Measurements from ENCODE around the gene LDHD. TPM values are rescaled to one million over a fixed set of nuclear protein-coding genes. Genes with fewer than 3 reads are reported as not detected.
"Not testable (repeated sequence)": the region's sequence is repeated elsewhere in the genome, so short reads cannot be mapped to it uniquely, and the experiment has no call there.

Gene LDHD
- total and polyA plus RNA-seq, 4 donors = 4.5 to 9.3 (median 6.9) TPM

DNA sequence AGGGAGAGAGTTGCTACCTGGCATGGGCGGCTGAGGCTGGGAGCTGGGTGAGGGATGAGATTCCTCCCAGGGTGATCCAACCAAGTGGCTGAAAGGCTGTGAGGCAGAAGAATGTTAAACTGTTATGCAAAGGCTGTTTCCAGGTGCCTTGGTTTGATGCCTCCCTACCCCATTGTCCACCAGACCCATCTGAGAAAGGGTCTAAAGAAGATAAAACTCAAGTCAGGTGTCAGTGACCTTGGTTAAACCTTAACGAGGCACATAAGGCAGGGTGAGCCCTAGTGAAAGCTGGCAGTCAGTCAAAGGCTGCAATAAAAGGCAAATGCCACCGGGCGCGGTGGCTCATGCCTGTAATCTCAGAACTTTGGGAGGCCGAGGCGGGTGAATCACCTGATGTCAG, 23.8 kb downstream of the LDHD start:
- Histone ChIP-seq H3K4me1 (ENCODE audit: control insufficient read depth, insufficient read depth, low read length) (peaks cover 47% of the 10 kb centered on the region), H3K36me3 (ENCODE audit: control insufficient read depth, insufficient read depth, low read length) (peaks cover 29% of the 10 kb centered on the region), H3K9me3 (ENCODE audit: control insufficient read depth, insufficient read depth, low read length) (no peaks in the 10 kb centered on the region), H3K27me3 (ENCODE audit: control insufficient read depth, insufficient read depth, low read length) (no peaks in the 10 kb centered on the region), H3K27ac (ENCODE audit: low read depth, low read length) (no peak overlapping the region), H3K4me3 (ENCODE audit: low read depth, low read length) (no peak overlapping the region)
- no peak for DNase-seq (ENCODE audit: low read depth in 4 of 6, low spot score in 6 of 6)
- 75% methylated on average over 7 of the region's 7 CpGs for WGBS (ENCODE audit: insufficient coverage)

DNA sequence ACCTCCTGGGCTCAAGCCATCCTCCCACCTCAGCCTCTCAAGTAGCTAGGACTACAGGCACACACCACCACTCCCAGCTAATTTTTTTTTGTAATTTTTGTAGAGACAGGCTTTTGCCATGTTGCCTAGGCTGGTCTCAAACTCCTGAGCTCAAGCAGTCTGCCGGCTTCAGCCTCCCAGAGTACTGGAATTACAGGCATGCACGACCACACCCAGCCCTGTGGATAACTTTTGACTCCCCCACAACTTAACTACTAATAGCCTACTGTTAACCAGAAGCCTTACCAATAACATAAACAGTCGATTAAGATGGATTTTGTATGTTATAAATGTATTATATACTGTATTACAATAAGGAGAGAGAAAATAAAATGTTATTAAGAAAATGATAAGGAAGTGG, 25.0 kb downstream of the LDHD start:
- not testable (repeated sequence) for H3K4me3 ChIP-seq (ENCODE audit: low read depth, low read length); DNase-seq (ENCODE audit: low read depth in 4 of 6, low spot score in 6 of 6); H3K27me3 ChIP-seq (ENCODE audit: control insufficient read depth, insufficient read depth, low read length); H3K27ac ChIP-seq (ENCODE audit: low read depth, low read length); H3K9me3 ChIP-seq (ENCODE audit: control insufficient read depth, insufficient read depth, low read length)
- H3K4me1 ChIP-seq (ENCODE audit: control insufficient read depth, insufficient read depth, low read length) = peaks cover 45% of the 10 kb centered on the region
- H3K36me3 ChIP-seq (ENCODE audit: control insufficient read depth, insufficient read depth, low read length) = peaks cover 28% of the 10 kb centered on the region
- 40% methylated on average over 1 of the region's 3 CpGs for WGBS (ENCODE audit: insufficient coverage)

DNA sequence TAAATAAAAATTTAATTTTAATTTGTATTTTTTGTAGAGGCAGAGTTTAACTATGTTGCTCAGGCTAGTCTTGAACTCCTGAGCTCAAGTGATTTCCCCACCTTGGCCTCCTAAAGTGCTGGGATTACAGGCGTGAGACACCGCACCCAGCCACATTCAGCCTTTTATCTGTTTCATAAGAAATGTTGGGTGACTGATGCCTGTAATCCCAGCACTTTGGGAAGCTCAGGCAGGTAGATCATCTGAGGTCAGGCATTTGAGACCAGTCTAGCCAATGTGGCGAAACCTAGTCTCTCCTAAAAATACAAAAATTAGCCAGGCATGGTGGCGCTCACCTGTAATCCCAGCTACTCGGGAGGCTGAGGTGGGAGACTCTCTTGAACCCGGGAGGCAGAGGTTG, 25.7 kb downstream of the LDHD start:
- not testable (repeated sequence) for H3K27ac ChIP-seq (ENCODE audit: low read depth, low read length); H3K27me3 ChIP-seq (ENCODE audit: control insufficient read depth, insufficient read depth, low read length); H3K4me3 ChIP-seq (ENCODE audit: low read depth, low read length); DNase-seq (ENCODE audit: low read depth in 4 of 6, low spot score in 6 of 6); H3K9me3 ChIP-seq (ENCODE audit: control insufficient read depth, insufficient read depth, low read length)
- WGBS (ENCODE audit: insufficient coverage) = 94% methylated on average over 3 of the region's 6 CpGs
- Histone ChIP-seq H3K36me3 (ENCODE audit: control insufficient read depth, insufficient read depth, low read length) (peaks cover 24% of the 10 kb centered on the region), H3K4me1 (ENCODE audit: control insufficient read depth, insufficient read depth, low read length) (peaks cover 42% of the 10 kb centered on the region)

DNA sequence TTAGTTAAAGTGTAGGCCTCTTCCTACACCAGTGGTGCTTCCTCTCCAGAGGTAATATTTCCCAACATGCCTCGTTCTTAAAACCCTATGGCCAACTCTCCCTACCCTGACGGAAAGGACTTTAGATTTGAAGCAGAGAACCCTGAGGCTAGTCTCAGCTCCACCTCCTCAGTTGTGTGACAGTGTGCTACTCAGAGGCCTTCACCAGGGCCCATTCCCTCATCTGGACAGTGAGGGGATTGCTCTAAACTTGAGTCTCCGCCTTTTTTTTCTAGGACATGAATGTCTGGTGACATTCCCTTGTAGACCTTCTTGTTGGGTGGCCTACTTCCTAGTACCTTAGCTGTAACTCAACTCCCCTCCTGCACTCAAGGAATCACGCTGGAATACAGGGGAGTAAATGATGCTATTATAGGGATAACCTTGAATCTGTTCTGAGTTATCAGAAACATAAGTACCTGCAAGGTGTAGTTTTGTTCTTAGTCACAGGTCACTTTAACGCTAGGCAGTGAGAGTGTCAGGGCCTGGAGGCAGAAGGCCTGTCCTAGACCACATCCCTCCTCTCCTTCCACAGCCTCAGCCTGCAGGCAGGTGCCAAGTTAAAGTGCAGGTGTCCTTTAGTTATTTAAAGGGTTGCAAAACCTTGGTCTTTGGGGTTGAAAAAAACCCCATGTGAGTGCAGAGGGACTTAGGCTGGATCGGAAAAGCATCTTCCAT, 26.9 kb downstream of the LDHD start:
- Histone ChIP-seq H3K9me3 (ENCODE audit: control insufficient read depth, insufficient read depth, low read length) (no peaks in the 10 kb centered on the region), H3K36me3 (ENCODE audit: control insufficient read depth, insufficient read depth, low read length) (peaks cover 12% of the 10 kb centered on the region), H3K27me3 (ENCODE audit: control insufficient read depth, insufficient read depth, low read length) (no peaks in the 10 kb centered on the region), H3K4me3 (ENCODE audit: low read depth, low read length) (no peak overlapping the region), H3K4me1 (ENCODE audit: control insufficient read depth, insufficient read depth, low read length) (peaks cover 29% of the 10 kb centered on the region), H3K27ac (ENCODE audit: low read depth, low read length) (no peak overlapping the region)
- DNase-seq (ENCODE audit: low read depth in 4 of 6, low spot score in 6 of 6) = no peak
- WGBS (ENCODE audit: insufficient coverage) = no CpG with 5 or more reads among the region's 6 CpGs

GRCh38 chr16:75088934-75089333, 27.6 kb downstream of the LDHD start:
- H3K27ac ChIP-seq (ENCODE audit: low read depth, low read length) = no peak overlapping the region
- H3K27me3 ChIP-seq (ENCODE audit: control insufficient read depth, insufficient read depth, low read length) = no peaks in the 10 kb centered on the region
- DNase-seq (ENCODE audit: low read depth in 4 of 6, low spot score in 6 of 6) = no peak
- WGBS (ENCODE audit: insufficient coverage) = 83% methylated on average over 6 of the region's 8 CpGs
- peaks cover 6% of the 10 kb centered on the region for H3K36me3 ChIP-seq (ENCODE audit: control insufficient read depth, insufficient read depth, low read length)
- peaks cover 22% of the 10 kb centered on the region for H3K4me1 ChIP-seq (ENCODE audit: control insufficient read depth, insufficient read depth, low read length)
- no peak overlapping the region for H3K4me3 ChIP-seq (ENCODE audit: low read depth, low read length)
- no peaks in the 10 kb centered on the region for H3K9me3 ChIP-seq (ENCODE audit: control insufficient read depth, insufficient read depth, low read length)

GRCh38 chr16:75088216-75088615, 28.4 kb downstream of the LDHD start:
- no peaks in the 10 kb centered on the region for H3K36me3 ChIP-seq (ENCODE audit: control insufficient read depth, insufficient read depth, low read length)
- H3K4me1 ChIP-seq (ENCODE audit: control insufficient read depth, insufficient read depth, low read length) = peaks cover 17% of the 10 kb centered on the region
- no peaks in the 10 kb centered on the region for H3K27me3 ChIP-seq (ENCODE audit: control insufficient read depth, insufficient read depth, low read length)
- WGBS (ENCODE audit: insufficient coverage) = 44% methylated on average over 1 of the region's 3 CpGs
- no peaks in the 10 kb centered on the region for H3K9me3 ChIP-seq (ENCODE audit: control insufficient read depth, insufficient read depth, low read length)
- H3K27ac ChIP-seq (ENCODE audit: low read depth, low read length) = peak overlapping the region; percentile 33
- no peak for DNase-seq (ENCODE audit: low read depth in 4 of 6, low spot score in 6 of 6)
- H3K4me3 ChIP-seq (ENCODE audit: low read depth, low read length) = no peak overlapping the region

DNA sequence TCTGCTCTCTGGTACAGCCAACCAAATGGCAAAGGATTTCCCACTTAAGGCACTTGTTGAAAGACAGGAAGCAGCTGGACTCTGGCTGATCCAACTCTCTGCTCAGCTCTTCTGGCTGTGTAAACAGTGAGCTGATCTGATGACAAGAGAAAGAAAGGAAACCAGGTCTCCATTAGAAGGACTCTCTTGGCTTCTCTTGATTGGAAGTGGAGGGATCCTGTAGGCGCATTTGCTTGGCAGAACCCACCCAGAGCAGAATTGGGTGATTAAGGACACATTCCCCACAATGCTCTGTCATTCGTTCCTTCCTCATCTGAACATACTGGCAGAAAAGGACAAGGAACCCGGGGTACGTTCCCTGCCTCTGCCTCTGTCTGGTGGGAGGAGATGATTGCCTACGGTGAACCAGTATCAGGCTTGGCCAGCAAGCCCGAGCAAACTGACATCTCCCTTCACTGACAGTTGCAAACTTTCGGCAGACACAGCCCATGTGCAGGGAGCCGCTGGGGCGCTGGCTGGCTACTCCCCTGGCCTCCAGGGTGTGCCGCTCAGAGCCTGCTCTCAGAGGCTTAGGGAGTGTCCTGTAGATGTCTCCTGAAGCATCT, 29.1 kb downstream of the LDHD start:
- Histone ChIP-seq H3K4me1 (ENCODE audit: control insufficient read depth, insufficient read depth, low read length) (peaks cover 17% of the 10 kb centered on the region), H3K4me3 (ENCODE audit: low read depth, low read length) (no peak overlapping the region), H3K36me3 (ENCODE audit: control insufficient read depth, insufficient read depth, low read length) (no peaks in the 10 kb centered on the region), H3K9me3 (ENCODE audit: control insufficient read depth, insufficient read depth, low read length) (no peaks in the 10 kb centered on the region), H3K27ac (ENCODE audit: low read depth, low read length) (no peak overlapping the region), H3K27me3 (ENCODE audit: control insufficient read depth, insufficient read depth, low read length) (no peaks in the 10 kb centered on the region)
- DNase-seq (ENCODE audit: low read depth in 4 of 6, low spot score in 6 of 6) = no peak
- 60% methylated on average over 6 of the region's 10 CpGs for WGBS (ENCODE audit: insufficient coverage)

GRCh38 chr16:75086688-75087374, 29.7 kb downstream of the LDHD start:
- no peaks in the 10 kb centered on the region for H3K9me3 ChIP-seq (ENCODE audit: control insufficient read depth, insufficient read depth, low read length)
- H3K27me3 ChIP-seq (ENCODE audit: control insufficient read depth, insufficient read depth, low read length) = no peaks in the 10 kb centered on the region
- no peak for DNase-seq (ENCODE audit: low read depth in 4 of 6, low spot score in 6 of 6)
- H3K4me1 ChIP-seq (ENCODE audit: control insufficient read depth, insufficient read depth, low read length) = peaks cover 17% of the 10 kb centered on the region
- H3K4me3 ChIP-seq (ENCODE audit: low read depth, low read length) = no peak overlapping the region
- 88% methylated on average over 9 of the region's 10 CpGs for WGBS (ENCODE audit: insufficient coverage)
- H3K27ac ChIP-seq (ENCODE audit: low read depth, low read length) = no peak overlapping the region
- H3K36me3 ChIP-seq (ENCODE audit: control insufficient read depth, insufficient read depth, low read length) = no peaks in the 10 kb centered on the region

- Histone ChIP-seq H3K9me3 (ENCODE audit: control insufficient read depth, insufficient read depth, low read length) (no peaks in the 10 kb centered on the region), H3K4me3 (ENCODE audit: low read depth, low read length) (no peak overlapping the region), H3K36me3 (ENCODE audit: control insufficient read depth, insufficient read depth, low read length) (no peaks in the 10 kb centered on the region), H3K27ac (ENCODE audit: low read depth, low read length) (no peak overlapping the region), H3K4me1 (ENCODE audit: control insufficient read depth, insufficient read depth, low read length) (peaks cover 17% of the 10 kb centered on the region), H3K27me3 (ENCODE audit: control insufficient read depth, insufficient read depth, low read length) (no peaks in the 10 kb centered on the region)
- 100% methylated on average over 1 of the region's 1 CpG for WGBS (ENCODE audit: insufficient coverage)
- no peak for DNase-seq (ENCODE audit: low read depth in 4 of 6, low spot score in 6 of 6)
These were observed 30.3 kb downstream of the LDHD start for GRCh38 chr16:75086281-75086680.

DNA sequence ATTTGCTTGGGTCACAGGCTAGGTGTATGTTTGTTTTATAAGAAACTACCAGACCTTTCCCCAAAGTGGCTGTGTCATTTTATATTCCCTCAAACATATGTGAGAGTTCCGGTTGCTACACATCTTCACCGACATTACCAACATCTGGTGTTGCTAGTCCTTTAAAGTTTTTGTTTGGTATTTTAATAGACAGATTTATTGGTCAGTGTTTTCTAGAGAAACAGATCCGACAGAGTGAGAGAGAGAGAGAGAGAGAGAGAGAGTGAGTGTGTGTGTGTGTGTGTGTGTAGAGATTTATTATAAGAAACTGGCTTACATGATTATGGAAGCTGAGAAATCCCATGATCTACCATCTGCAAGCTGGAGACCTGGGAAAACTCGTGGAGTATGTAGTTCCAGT, 31.0 kb downstream of the LDHD start:
- no peaks in the 10 kb centered on the region for H3K9me3 ChIP-seq (ENCODE audit: control insufficient read depth, insufficient read depth, low read length)
- DNase-seq (ENCODE audit: low read depth in 4 of 6, low spot score in 6 of 6) = no peak
- no peaks in the 10 kb centered on the region for H3K36me3 ChIP-seq (ENCODE audit: control insufficient read depth, insufficient read depth, low read length)
- no peak overlapping the region for H3K4me3 ChIP-seq (ENCODE audit: low read depth, low read length)
- H3K27ac ChIP-seq (ENCODE audit: low read depth, low read length) = no peak overlapping the region
- H3K4me1 ChIP-seq (ENCODE audit: control insufficient read depth, insufficient read depth, low read length) = peaks cover 17% of the 10 kb centered on the region
- WGBS (ENCODE audit: insufficient coverage) = 40% methylated on average over 1 of the region's 4 CpGs
- no peaks in the 10 kb centered on the region for H3K27me3 ChIP-seq (ENCODE audit: control insufficient read depth, insufficient read depth, low read length)

Data from spinal cord (tissue), 10 donors.